ENCODE measurements around the gene CLEC14A.

The CLEC14A gene

GRCh38 chr14:38255673-38256532 is at the start of gene CLEC14A:
TSS of gene CLEC14A (minus strand) at chr14:38256093. CDS start at chr14:38256022, 71 bp downstream.
- no peak for FAIRE-seq

- FAIRE-seq, result no peak
These were observed 47.1 kb upstream of the CLEC14A start for GRCh38 chr14:38302966-38303365.

- FAIRE-seq, result no peak
These were observed 46.1 kb upstream of the CLEC14A start for GRCh38 chr14:38302034-38302433.

GRCh38 chr14:38297681-38298080 is 41.8 kb upstream of the CLEC14A start:
- no peak for FAIRE-seq

- FAIRE-seq, result no peak
These were observed 36.0 kb upstream of the CLEC14A start for GRCh38 chr14:38291681-38292467.

GRCh38 chr14:38290601-38291188 is 34.8 kb upstream of the CLEC14A start:
- FAIRE-seq, result no peak

GRCh38 chr14:38286452-38286851 is 30.6 kb upstream of the CLEC14A start:
- no peak for FAIRE-seq

GRCh38 chr14:38285962-38286361 is 30.1 kb upstream of the CLEC14A start:
- peak; percentile 57 for FAIRE-seq

GRCh38 chr14:38282936-38283335 is 27.0 kb upstream of the CLEC14A start:
- no peak for FAIRE-seq

GRCh38 chr14:38280081-38280480 is 24.2 kb upstream of the CLEC14A start:
- FAIRE-seq, result no peak

- no peak for FAIRE-seq
These were observed 23.7 kb upstream of the CLEC14A start for GRCh38 chr14:38279572-38279971.

GRCh38 chr14:38278035-38278434 is 22.1 kb upstream of the CLEC14A start:
- no peak for FAIRE-seq

GRCh38 chr14:38262844-38263243 is 7.0 kb upstream of the CLEC14A start:
- FAIRE-seq, result no peak

GRCh38 chr14:38261620-38262019 is 5.7 kb upstream of the CLEC14A start:
- FAIRE-seq, result no peak

GRCh38 chr14:38257507-38257906 is 1.6 kb upstream of the CLEC14A start:
- FAIRE-seq, result no peak

- no peak for FAIRE-seq
These were observed 594 bp upstream of the CLEC14A start for GRCh38 chr14:38256533-38256840.

GRCh38 chr14:38255408-38255672 is 553 bp downstream of the CLEC14A start:
- FAIRE-seq, result no peak

- FAIRE-seq, result no peak
These were observed 1.1 kb downstream of the CLEC14A start for GRCh38 chr14:38254571-38255407.

GRCh38 chr14:38253676-38254075 is 2.2 kb downstream of the CLEC14A start:
- no peak for FAIRE-seq

- no peak for FAIRE-seq
These were observed 3.7 kb downstream of the CLEC14A start for GRCh38 chr14:38252066-38252710.

- no peak for FAIRE-seq
These were observed 5.6 kb downstream of the CLEC14A start for GRCh38 chr14:38250331-38250730.

GRCh38 chr14:38248321-38249028 is 7.4 kb downstream of the CLEC14A start:
- FAIRE-seq, result no peak

All from colon (tissue), 2 donors.